ENCODE measurements around the gene PDXK.

- TF ChIP-seq CTCF (conservative IDR thresholded peaks at IDR 0.05 in 1 of 2, IDR thresholded peaks at IDR 0.05 in 1 of 2; ENCODE audit: extremely low read depth in 1 of 2, insufficient read depth in 1 of 2, low read depth in 1 of 2, low read length in 2 of 2) (no peak), EZH2 (IDR thresholded peaks at IDR 0.05; ENCODE audit: borderline replicate concordance, low read length) (no peak)
These were observed 27.1 kb upstream of the PDXK start for GRCh38 chr21:43691801-43692200.

Measured in mammary epithelial cell (primary cell).